Lower leg skin (tissue), 4 donors: Measurements from ENCODE around the gene MED29. TPM values are rescaled to one million over a fixed set of nuclear protein-coding genes. Genes with fewer than 3 reads are reported as not detected.
A peak's percentile ranks its signal among the peaks of the same experiment; 100 is the strongest.

ENCODE experiments used
- DNase-seq, 2 donors: peaks; one replicate each; pipeline ENCODE4 v3.0.0-alpha.2; 2019; ENCODE audit warnings: low spot score in 2 of 2
- H3K4me3 ChIP-seq: fragments of 200-600 bp; sonication (generic); 2 replicates; pipeline ENCODE4 v1.5.1; 2017; ENCODE audit warnings: mild to moderate bottlenecking, low read depth; ENCODE audit not compliant: poor library complexity, severe bottlenecking
- CTCF ChIP-seq, 3 donors: fragments of 450-650 bp; IDR thresholded peaks; one replicate each; pipeline ENCODE4 v1.5.1; 2016; ENCODE audit warnings: antibody characterized with exemption in 3 of 3, mild to moderate bottlenecking in 3 of 3, moderate library complexity in 2 of 3
- POLR2A ChIP-seq, 2 donors: fragments of 450-650 bp; IDR thresholded peaks; one replicate each; pipeline ENCODE4 v1.6.1; 2016 to 2017; ENCODE audit warnings: antibody characterized with exemption in 2 of 2, mild to moderate bottlenecking in 1 of 2, moderate library complexity in 1 of 2
- WGBS, 2 donors: methylation state at CpG; one replicate each; pipeline ENCODE4 v1.1.5; 2018; 5-methylcytosine and 5-hydroxymethylcytosine counted together
- intact Hi-C: fragments of 100-400 bp; cut with DNase I; formaldehyde crosslinking; loops from one replicate; pipeline ENCODE4 v1.15.0; 2023; ENCODE audit warnings: low total_unique reads
- total RNA-seq, 4 donors: library from RNA; depleted of rRNA; stranded (reverse); fragments of >200 nt; gene quantifications; one replicate each; pipeline ENCODE4 v1.1.0, GENCODE V29; 2016

Gene MED29
- total RNA-seq, 4 donors from 2014 or later: 30.3 to 35.8 (median 33.3) TPM

- DNase-seq: peak in 1 of 2 donors; percentile 97
- TF ChIP-seq POLR2A (IDR thresholded peaks at IDR 0.05): no peak
- no peak for TF ChIP-seq CTCF (IDR thresholded peaks at IDR 0.05)
- 9 to 10% methylated on average over 17 to 22 of the region's 22 CpGs for WGBS, 2 donors
- H3K4me3 ChIP-seq: peak overlapping the region; percentile 13
- intact Hi-C loops: no loop called here
Measured at GRCh38 chr19:39405958-39406655, 14.9 kb downstream of the MED29 start.

- peak in 1 of 2 donors; percentile 99 for TF ChIP-seq POLR2A (IDR thresholded peaks at IDR 0.05)
- no peak for TF ChIP-seq CTCF (IDR thresholded peaks at IDR 0.05)
- peak; percentile 91 to 99 for DNase-seq
- WGBS, 2 donors: 0% methylated on average over 16 to 49 of the region's 56 CpGs
- peak within 1 kb of the TSS; percentile 99 for H3K4me3 ChIP-seq
- intact Hi-C loops: no loop called here
Measured at GRCh38 chr19:39406656-39407409, 15.7 kb downstream of the MED29 start, which contains the start of gene ZFP36. TSS of gene ZFP36 (plus strand) at chr19:39406847. CDS start at chr19:39406905, 58 bp downstream.

GRCh38 chr19:39407410-39407659 is 16.2 kb downstream of the MED29 start:
- DNase-seq: no peak
- intact Hi-C loops: no loop called here
- peak overlapping the region; percentile 99 for H3K4me3 ChIP-seq
- 0% methylated on average over 11 to 14 of the region's 14 CpGs for WGBS, 2 donors
- TF ChIP-seq CTCF (IDR thresholded peaks at IDR 0.05) (no peak), POLR2A (IDR thresholded peaks at IDR 0.05) (no peak)

GRCh38 chr19:39407660-39408391 is 16.6 kb downstream of the MED29 start:
- H3K4me3 ChIP-seq: peak overlapping the region; percentile 99
- WGBS, 2 donors: 2 to 7% methylated on average over 22 to 29 of the region's 40 CpGs
- DNase-seq: peak; percentile 71 to 94
- TF ChIP-seq POLR2A (IDR thresholded peaks at IDR 0.05) (no peak), CTCF (IDR thresholded peaks at IDR 0.05) (no peak)
- intact Hi-C loops: no loop called here

- intact Hi-C loops: no loop called here
- TF ChIP-seq POLR2A (IDR thresholded peaks at IDR 0.05) (no peak), CTCF (IDR thresholded peaks at IDR 0.05) (no peak)
- no peak for DNase-seq
- 4 to 6% methylated on average over 20 of the region's 20 CpGs for whole genome bisulfite sequencing, 2 donors
- H3K4me3 ChIP-seq: peak overlapping the region; percentile 99
Measured at GRCh38 chr19:39408392-39409207, 17.4 kb downstream of the MED29 start.
